Mesothelial cell of epicardium (in vitro differentiated cells): ENCODE data around the gene PPP1R9A. TPM values are rescaled to one million over a fixed set of nuclear protein-coding genes. Genes with fewer than 3 reads are reported as not detected.

ENCODE experiments used
- DNase-seq, 2 experiments: peaks; one replicate each; pipeline ENCODE4 v3.0.0; 2021; ENCODE audit warnings: low spot score in 2 of 2; ENCODE audit not compliant: unreplicated experiment in 2 of 2
- H3K27ac Mint-ChIP-seq: 2 replicates; pipeline ENCODE4 v1.8.0; 2021; ENCODE audit warnings: mixed read lengths
- H3K27me3 Mint-ChIP-seq: 2 replicates; pipeline ENCODE4 v1.8.0; 2021; ENCODE audit warnings: low read depth, mixed read lengths
- H3K36me3 Mint-ChIP-seq: 2 replicates; pipeline ENCODE4 v1.8.0; 2021; ENCODE audit warnings: mixed read lengths
- H3K4me1 Mint-ChIP-seq: 2 replicates; pipeline ENCODE4 v1.8.0; 2021; ENCODE audit warnings: mixed read lengths
- H3K4me3 Mint-ChIP-seq: 2 replicates; pipeline ENCODE4 v1.8.0; 2021; ENCODE audit warnings: mild to moderate bottlenecking, moderate library complexity, mixed read lengths
- H3K9me3 Mint-ChIP-seq: 2 replicates; pipeline ENCODE4 v1.8.0; 2021; ENCODE audit warnings: mixed read lengths
- CTCF ChIP-seq: fragments of 200-600 bp; sonication (generic); IDR thresholded peaks from one replicate; pipeline ENCODE4 v1.5.0; 2021; ENCODE audit warnings: antibody characterized with exemption; ENCODE audit not compliant: unreplicated experiment
- total RNA-seq: library from RNA; stranded (reverse); gene quantifications from 3 replicates; pipeline ENCODE4 v1.2.1, GENCODE V29; 2021

The PPP1R9A gene
- total RNA-seq, 1 donor from 2014 or later = 39.3 TPM

- no peak overlapping the region for H3K27ac Mint-ChIP-seq
- peaks cover 40% of the 10 kb centered on the region for H3K9me3 Mint-ChIP-seq
Observed at GRCh38 chr7:95141755-95142154, 234.4 kb downstream of the PPP1R9A start.

GRCh38 chr7:95144256-95144655 lies 236.9 kb downstream of the PPP1R9A start:
- Mint-ChIP-seq H3K27ac (no peak overlapping the region), H3K9me3 (peaks cover 65% of the 10 kb centered on the region), H3K4me3 (no peak overlapping the region), H3K4me1 (no peaks in the 10 kb centered on the region), H3K36me3 (peaks cover 30% of the 10 kb centered on the region), H3K27me3 (no peaks in the 10 kb centered on the region)
- DNase-seq = no peak
- TF ChIP-seq CTCF = no peak

More at GRCh38 chr7:95141755-95142154, 234.4 kb downstream of the PPP1R9A start:
- Mint-ChIP-seq H3K36me3 (peaks cover 18% of the 10 kb centered on the region), H3K4me1 (no peaks in the 10 kb centered on the region), H3K27me3 (no peaks in the 10 kb centered on the region), H3K4me3 (no peak overlapping the region)
- TF ChIP-seq CTCF = no peak
- DNase-seq = no peak

- H3K9me3 Mint-ChIP-seq = peaks cover 4% of the 10 kb centered on the region
- no peak for TF ChIP-seq CTCF
- H3K27me3 Mint-ChIP-seq = no peaks in the 10 kb centered on the region
- no peak overlapping the region for H3K4me3 Mint-ChIP-seq
- no peak for DNase-seq
- H3K27ac Mint-ChIP-seq = no peak overlapping the region
- no peaks in the 10 kb centered on the region for H3K36me3 Mint-ChIP-seq
- no peaks in the 10 kb centered on the region for H3K4me1 Mint-ChIP-seq
Observed at GRCh38 chr7:95155965-95156364, 248.6 kb downstream of the PPP1R9A start.

GRCh38 chr7:95157381-95157780 lies 250.0 kb downstream of the PPP1R9A start:
- TF ChIP-seq CTCF = no peak
- no peak for DNase-seq
- H3K27me3 Mint-ChIP-seq = no peaks in the 10 kb centered on the region
- no peaks in the 10 kb centered on the region for H3K36me3 Mint-ChIP-seq
- H3K9me3 Mint-ChIP-seq = peaks cover 4% of the 10 kb centered on the region
- H3K27ac Mint-ChIP-seq = no peak overlapping the region
- no peaks in the 10 kb centered on the region for H3K4me1 Mint-ChIP-seq
- no peak overlapping the region for H3K4me3 Mint-ChIP-seq

DNA sequence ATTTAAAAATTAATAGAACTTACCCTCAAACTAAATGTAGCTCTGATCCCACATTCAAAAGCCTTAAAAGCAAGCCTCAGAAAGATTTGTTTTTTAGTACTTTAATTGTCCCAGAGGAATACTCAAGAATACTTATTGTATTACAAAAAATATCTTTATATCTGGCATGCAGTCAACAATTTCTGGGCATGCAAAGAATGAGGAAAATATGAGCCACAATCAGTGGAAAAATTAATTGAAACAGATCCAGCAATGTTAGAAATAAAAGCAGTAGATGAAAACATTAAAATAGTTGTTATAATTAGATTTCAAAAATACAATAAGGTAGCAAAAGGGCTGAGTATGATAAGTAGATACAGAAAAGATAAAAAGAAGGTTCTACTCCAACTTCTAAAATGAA lies 262.3 kb downstream of the PPP1R9A start:
- no peak for TF ChIP-seq CTCF
- Mint-ChIP-seq H3K27me3 (no peaks in the 10 kb centered on the region), H3K4me3 (no peak overlapping the region)

DNA sequence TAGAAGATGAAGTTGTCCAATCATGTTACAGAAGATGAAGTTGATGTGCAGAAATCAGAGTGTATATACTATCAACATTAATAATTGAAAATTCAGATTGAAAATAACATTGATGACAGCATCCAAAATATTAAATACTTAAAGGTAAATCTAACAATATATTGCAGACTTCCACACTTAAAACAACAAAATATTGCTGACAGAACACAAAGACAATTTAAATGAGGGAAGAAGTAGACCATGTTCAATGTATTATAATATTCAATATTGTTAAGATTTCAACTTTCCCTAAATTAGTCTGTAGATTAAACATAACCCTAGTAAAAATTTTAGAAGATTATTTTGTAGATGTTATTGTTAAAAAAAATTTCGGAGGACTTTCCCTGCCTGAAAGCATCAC lies 265.0 kb downstream of the PPP1R9A start:
- H3K36me3 Mint-ChIP-seq = peaks cover 11% of the 10 kb centered on the region
- no peak overlapping the region for H3K27ac Mint-ChIP-seq
- no peaks in the 10 kb centered on the region for H3K27me3 Mint-ChIP-seq
- TF ChIP-seq CTCF = no peak
- H3K9me3 Mint-ChIP-seq = peaks cover 14% of the 10 kb centered on the region
- DNase-seq = no peak
- peaks cover 5% of the 10 kb centered on the region for H3K4me1 Mint-ChIP-seq
- H3K4me3 Mint-ChIP-seq = no peak overlapping the region

More for the DNA sequence above, 262.3 kb downstream of the PPP1R9A start:
- no peak for DNase-seq
- H3K36me3 Mint-ChIP-seq = peaks cover 16% of the 10 kb centered on the region
- peaks cover 5% of the 10 kb centered on the region for H3K4me1 Mint-ChIP-seq
- peaks cover 18% of the 10 kb centered on the region for H3K9me3 Mint-ChIP-seq
- peak overlapping the region; percentile 31 for H3K27ac Mint-ChIP-seq
